Astrocyte of the hippocampus (primary cell): ENCODE data around the gene TMEM186.
"Not testable (repeated sequence)": the region's sequence is repeated elsewhere in the genome, so short reads cannot be mapped to it uniquely, and the experiment has no call there.

Experiments
- DNase-seq: peaks from one replicate; pipeline ENCODE4 v3.0.0; 2011; ENCODE audit warnings: low read depth, low spot score

Gene TMEM186

GRCh38 chr16:8774208-8774607 is 23.2 kb downstream of the TMEM186 start:
- DNase-seq = no peak

- DNase-seq = no peak
These were observed 23.9 kb downstream of the TMEM186 start for GRCh38 chr16:8773537-8773936.

- DNase-seq = peak; percentile 45
These were observed 28.7 kb downstream of the TMEM186 start for GRCh38 chr16:8768692-8769091.

GRCh38 chr16:8768283-8768682 is 29.2 kb downstream of the TMEM186 start:
- DNase-seq = no peak

- DNase-seq = no peak
These were observed 30.3 kb downstream of the TMEM186 start for GRCh38 chr16:8767176-8767575.

GRCh38 chr16:8764525-8765250 is 32.8 kb downstream of the TMEM186 start:
- no peak for DNase-seq

GRCh38 chr16:8763899-8764298 is 33.5 kb downstream of the TMEM186 start:
- DNase-seq = no peak

GRCh38 chr16:8763083-8763482 is 34.4 kb downstream of the TMEM186 start:
- no peak for DNase-seq

DNA sequence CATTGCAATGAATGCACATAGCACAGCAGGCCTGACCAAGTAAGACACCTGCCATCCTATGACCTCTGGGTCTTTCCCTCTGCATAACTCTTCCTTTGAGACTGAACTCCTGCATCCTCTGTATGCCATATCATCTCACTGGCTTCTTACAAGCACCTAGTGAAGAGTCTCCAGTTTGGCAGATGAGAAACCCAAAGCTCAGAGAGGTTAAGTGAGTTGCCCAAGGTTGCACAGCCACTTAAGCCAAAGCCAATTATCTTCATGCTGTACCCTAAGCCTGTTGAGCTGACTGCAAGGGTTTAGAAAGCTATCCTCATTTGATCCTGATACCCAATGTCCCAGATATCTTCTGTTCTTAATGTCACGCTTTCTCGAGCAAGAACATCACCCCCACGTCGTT is 35.2 kb downstream of the TMEM186 start:
- no peak for DNase-seq

GRCh38 chr16:8761078-8761477 is 36.4 kb downstream of the TMEM186 start:
- no peak for DNase-seq

- no peak for DNase-seq
These were observed 37.4 kb downstream of the TMEM186 start for GRCh38 chr16:8760021-8760420.

GRCh38 chr16:8758022-8758421 is 39.4 kb downstream of the TMEM186 start:
- no peak for DNase-seq

DNA sequence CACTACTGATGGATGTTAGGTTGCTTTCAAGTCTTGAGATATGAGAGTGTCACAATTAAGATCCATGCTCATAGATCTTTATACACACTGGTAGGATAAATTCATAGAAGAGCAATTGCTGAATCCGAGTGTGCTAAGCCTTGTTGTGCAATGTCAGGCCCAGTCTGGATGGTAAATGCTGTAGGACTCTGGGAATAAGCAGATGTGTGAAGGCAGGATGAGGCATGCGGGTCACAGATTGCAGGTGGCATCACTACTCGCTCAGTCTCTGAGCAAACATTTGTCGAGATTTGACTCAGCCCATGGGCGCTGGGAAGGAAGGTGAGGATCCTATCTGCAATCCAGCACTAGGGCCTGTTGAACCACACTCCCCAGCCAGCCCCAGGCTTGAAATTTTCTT is 40.7 kb downstream of the TMEM186 start:
- no peak for DNase-seq

- DNase-seq = no peak
These were observed 43.9 kb downstream of the TMEM186 start for GRCh38 chr16:8753416-8754054.

GRCh38 chr16:8752706-8753105 is 44.7 kb downstream of the TMEM186 start:
- no peak for DNase-seq

DNA sequence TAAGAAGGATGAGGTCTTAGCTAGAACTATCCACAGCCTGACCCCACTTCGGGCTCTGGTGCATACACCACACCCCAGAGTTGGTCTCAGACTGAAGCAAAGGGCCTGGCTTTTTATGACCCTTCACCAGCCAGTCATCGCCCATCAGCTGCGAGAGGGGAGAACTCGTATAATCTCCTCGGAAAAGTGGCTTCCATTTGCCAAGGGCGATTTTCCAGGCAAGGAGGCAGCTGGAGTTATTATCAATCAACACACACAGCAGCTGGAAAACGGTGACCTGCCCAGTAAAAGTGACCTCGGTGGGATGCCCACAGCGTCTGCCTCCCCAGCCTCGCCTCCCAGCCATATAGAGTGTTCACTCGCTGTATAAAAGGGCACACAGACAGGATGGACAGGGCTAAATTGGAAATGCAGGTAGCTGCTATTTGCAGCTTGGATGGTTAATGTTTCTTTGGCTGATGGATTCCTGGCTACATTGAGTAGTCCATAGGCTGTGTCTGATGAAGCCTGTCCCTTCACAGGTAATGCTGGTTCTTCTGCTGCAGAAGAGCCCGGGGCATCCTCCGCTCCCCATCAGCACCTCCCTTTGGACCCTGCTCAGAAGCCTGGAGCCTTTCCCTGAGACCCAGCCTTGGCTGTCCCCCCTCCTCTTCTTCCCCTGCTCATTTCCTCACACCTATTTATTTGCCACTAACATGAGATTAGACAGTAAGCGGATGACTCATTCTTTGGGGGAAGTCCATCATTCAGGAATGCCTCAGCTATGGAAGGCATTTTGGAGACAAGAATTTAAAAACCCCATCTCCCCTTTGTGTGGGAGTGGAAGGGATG is 45.7 kb downstream of the TMEM186 start:
- DNase-seq = peak; percentile 86

DNA sequence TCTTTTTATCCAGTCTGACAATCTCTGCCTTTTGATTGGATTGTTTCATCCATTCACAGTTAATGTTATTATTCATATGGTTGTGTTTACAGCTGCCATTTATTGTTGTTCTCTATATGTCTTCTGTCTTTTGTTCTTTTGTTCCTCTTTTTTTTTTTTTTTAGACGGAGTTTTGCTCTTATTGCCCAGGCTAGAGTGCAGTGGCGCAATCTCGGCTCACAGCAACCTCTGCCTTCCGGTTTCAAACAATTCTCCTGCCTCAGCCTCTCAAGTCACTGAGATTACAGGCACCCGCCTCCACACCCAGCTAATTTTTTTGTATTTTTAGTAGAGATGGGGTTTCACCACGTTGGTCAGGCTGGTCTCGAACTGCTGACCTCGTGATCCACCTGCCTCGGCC is 48.5 kb downstream of the TMEM186 start:
- DNase-seq = not testable (repeated sequence)
